Activated CD4-positive, alpha-beta T cell treated with anti-CD3 and anti-CD28 coated beads for 24 hours (primary cell): ENCODE results near the gene HELQ.
"Not testable (repeated sequence)": the region's sequence is repeated elsewhere in the genome, so short reads cannot be mapped to it uniquely, and the experiment has no call there.

Experiments
- DNase-seq, 2 donors: peaks; one replicate each; pipeline ENCODE4 v3.0.0-alpha.2; 2020; ENCODE audit warnings: low read depth in 2 of 2

The HELQ gene

DNA sequence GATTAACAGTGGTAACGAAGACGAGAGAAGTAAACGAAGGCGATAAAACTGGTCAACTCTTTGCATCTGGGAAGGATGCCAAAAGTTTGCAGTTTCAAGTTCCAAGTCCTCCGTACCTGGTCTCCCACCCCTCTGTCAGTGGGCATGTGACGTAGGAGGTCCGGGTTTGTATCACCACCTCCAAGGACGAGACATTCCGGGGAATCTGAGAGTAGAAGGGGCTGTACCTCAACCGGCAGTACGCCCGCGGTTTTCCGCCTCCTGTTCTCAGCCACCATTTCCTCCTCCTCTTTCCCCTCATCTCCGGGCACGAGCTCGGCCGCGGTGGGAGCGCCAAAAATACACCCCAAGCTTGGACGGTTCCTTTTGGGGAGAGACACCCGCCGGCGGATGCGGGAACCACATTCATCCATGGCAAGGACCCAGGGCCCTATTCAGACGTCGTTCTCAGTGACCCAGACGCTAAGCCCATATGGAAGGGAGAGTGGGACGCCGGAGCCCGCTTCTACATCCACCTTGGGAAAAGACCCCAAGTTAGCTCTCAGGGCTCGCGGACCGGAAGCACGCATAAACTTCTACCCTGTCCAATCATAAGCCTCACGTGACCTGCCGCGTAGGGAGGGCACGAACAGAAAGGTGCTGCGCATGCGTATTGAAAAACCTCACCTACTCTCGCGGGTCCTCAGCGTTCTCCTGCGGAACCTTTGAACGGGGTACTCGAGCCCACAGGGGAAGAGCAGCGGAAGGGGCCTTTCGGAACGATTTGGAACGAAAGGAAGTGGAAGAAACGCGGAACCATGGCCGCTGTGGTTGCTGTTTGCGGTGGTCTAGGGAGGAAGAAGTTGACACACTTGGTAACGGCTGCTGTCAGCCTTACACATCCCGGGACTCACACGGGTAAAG lies at the start of gene HELQ, which contains the start of gene MRPS18C:
HELQ (minus strand) TSS at position 543 of the 903 bp plus-strand sequence; CDS start at position 413, 130 bp downstream.
MRPS18C (plus strand) TSS at position 778 of the 903 bp plus-strand sequence; CDS start at position 798, 20 bp downstream.
- peak; percentile 85 to 87 for DNase-seq

- DNase-seq: no peak
These were observed 49.4 kb upstream of the HELQ start for GRCh38 chr4:83504996-83505395.

GRCh38 chr4:83504503-83504902 lies 48.9 kb upstream of the HELQ start:
- DNase-seq: no peak

GRCh38 chr4:83503974-83504373 lies 48.4 kb upstream of the HELQ start:
- no peak for DNase-seq

- DNase-seq: not testable (repeated sequence)
These were observed 46.0 kb upstream of the HELQ start for GRCh38 chr4:83501671-83502070.

DNA sequence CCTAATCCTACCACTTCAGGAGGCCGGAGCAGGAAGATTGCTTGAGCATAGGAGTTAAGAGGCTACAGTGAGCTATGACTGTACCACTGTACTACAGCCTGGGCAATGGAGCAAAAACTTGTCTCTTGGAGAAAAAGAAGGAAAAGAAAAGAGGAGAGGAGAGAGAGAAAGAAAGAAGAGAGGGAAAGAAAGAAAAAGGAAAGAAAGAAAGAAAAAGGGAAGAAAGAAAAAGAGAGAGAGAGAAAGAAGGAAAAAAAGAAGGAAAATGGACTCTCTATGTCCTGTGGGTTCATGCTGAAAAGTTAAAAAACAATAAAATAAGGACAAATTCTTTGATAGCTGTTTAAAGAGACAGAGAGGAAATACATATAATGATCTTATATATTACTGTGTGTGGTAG lies 42.6 kb upstream of the HELQ start:
- DNase-seq: no peak

- not testable (repeated sequence) for DNase-seq
These were observed 40.7 kb upstream of the HELQ start for GRCh38 chr4:83496085-83496917.

DNA sequence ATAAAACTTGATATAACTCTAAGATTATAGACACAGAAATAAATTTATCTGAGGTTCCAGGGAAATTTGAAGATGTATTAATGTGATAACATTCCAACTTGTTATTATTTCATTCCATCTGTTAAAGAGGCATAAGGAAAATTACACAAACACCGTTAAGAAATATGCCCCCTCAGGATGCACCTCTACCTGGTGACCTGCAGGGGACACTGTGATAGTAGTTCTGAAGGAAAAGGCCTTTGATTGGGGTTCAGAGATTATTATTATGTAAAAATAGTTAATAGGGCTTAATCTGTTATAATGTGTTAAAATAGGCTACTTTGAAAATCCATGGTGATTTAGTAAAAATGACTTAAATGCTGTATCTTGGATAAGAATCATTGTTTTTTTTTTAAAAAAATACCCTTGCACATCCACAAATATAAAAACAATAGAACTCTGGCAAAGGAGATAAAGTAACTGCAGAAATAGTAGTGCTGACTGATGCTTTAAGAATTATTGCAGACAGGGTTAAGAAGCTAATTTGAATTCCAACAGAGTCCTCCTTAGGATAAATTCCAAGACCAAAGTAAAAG lies 35.3 kb upstream of the HELQ start:
- no peak for DNase-seq

GRCh38 chr4:83489711-83490326 lies 34.2 kb upstream of the HELQ start:
- DNase-seq: no peak

GRCh38 chr4:83486457-83487129 lies 31.0 kb upstream of the HELQ start:
- no peak for DNase-seq

- peak; percentile 89 to 91 for DNase-seq
These were observed 29.2 kb upstream of the HELQ start, which contains the start of gene ABRAXAS1 for GRCh38 chr4:83484500-83485461. ABRAXAS1 (minus strand) TSS chr4:83485100; CDS start chr4:83485072, 28 bp downstream.

DNA sequence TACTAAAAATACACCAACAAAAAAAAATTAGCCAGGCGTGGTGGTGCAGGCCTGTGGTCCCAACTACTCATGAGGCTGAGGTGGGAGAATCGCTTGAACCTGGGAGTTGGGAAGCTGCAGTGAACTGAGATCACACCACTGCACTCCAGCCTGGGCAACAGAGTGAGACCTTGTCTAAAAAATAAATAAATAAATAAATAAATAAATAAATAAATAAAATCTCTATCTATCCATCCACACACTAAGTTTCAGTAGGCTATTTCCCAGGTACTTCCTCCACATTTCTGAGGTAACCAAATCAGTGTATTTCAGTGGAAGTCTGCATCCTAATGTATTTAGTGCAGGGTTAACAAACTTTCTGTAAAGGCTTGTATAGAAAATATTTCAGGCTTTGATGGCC lies 18.3 kb upstream of the HELQ start:
- no peak for DNase-seq

DNA sequence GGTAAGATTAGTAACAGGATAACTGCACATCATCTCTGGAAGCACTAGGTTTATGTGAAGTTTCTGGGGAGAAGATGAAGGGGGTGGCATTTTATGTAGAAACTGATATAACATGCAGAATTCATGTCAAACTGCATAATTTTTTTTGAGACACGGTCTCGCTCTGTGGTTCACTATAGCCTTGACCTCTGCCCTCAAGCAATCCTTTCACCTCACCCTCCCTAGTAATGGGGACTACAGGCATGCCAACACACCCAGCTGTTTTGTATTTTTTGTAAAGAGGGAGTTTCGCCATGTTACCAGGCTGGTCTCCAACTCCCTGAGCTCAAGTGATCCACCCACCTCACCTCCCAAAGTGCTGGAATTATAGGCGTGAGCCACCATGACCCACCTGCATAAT lies 17.8 kb upstream of the HELQ start:
- DNase-seq: no peak

DNA sequence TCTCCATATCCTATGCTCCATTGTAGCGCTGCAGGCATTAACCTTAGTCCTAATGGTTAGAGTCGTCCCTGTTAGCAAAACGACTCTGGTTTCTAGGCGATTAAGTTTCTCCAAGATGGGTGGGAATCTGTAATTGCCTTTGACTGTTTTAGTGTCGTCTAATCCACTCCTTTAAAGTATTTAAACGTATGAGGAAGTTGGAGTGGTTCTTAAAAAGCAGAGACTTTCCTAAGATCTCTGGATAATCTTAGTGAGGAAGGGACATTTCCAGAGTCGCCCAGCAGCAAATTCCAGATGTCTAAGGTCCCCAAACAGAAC lies 520 bp upstream of the HELQ start:
- DNase-seq: no peak

- DNase-seq: no peak
These were observed 937 bp downstream of the HELQ start for GRCh38 chr4:83454686-83455085.

- DNase-seq: no peak
These were observed 6.6 kb downstream of the HELQ start for GRCh38 chr4:83449009-83449408.

DNA sequence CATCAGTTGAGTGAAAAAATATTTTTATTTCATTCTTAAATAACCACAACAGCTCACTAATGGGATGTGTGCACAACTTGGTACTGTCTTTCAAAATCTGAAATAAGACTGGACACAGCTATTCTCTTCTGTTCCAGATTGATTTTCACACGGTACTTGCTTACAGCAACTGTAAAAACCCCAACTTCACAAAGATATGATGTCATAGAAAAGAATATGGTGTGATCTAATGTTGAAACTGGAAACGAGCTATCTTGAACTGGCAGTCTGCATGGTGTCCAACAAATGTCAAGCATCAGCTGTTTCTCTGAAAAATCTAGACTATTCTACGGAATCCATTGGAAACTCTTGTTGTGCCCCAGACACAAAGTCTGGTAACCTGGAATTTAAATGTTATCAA lies 14.7 kb downstream of the HELQ start:
- no peak for DNase-seq

GRCh38 chr4:83440148-83440814 lies 15.3 kb downstream of the HELQ start:
- DNase-seq: no peak

DNA sequence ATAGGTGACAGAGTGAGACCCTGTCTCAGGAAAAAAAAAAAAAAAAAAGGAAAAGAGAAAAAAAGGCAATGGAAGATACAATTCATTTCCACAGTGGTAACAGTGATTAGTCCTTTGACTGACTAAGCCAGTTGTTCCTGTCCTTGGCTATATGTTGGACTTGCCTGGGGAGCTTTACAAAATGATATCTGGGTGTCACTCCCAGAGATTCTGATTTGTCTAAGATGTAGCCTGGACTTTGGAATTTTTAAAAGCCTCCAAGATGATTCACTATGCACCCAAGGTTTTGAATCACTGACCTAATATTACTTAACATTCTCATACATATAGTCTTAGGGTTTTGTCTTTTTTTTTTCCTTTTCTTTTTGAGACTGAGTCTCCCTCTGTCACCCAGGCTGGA lies 16.9 kb downstream of the HELQ start:
- DNase-seq: no peak
